ENCODE results near the gene CORO6.

Gene CORO6

DNA sequence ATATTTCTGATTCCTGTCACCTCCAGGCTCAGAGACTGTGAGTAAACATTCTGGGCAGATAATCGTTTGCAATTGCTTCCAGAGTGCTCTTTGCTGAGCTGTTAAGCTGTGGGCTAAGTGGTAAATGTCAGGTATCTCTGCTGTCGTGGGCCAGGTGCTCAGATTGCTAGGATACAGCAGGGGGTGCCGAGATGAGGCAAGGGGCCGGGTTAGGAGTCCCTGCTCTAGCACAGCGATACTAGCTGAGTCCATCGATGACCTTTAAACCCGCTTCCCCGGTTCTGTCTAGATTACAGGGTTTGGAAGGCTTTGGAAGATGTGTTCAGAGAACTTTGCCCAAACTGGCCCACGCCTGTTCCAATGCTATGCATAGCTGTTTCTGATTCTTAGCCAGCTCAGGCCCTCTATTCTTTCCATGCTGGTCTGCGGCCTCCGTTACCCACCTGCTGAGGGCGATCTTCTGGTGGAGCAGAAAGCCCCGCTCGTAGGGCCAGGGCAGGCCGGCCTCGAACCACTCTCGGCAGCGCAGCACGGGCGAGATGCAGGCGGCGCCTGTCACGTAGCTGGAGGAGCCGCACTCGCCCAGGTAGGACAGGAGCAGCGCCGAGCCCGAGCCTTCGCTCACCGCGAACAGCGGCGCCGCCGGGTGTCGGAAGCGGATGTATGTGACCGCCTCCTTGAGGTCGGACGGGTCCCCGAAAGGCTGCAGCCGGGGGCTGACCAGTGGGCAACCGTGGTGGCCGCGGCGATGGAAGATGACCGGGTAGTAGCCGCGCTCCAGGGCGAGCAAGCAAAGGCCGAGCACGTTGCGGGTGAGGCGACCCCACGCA is 56.9 kb downstream of the CORO6 start:
- TF ChIP-seq ZNF274 (IDR thresholded peaks at IDR 0.05; ENCODE audit: low read depth, low read length) (no peak), YY1 (IDR thresholded peaks at IDR 0.05; ENCODE audit: insufficient read depth, insufficient read length) (no peak), SUZ12 (IDR thresholded peaks at IDR 0.05; ENCODE audit: extremely low read depth, insufficient read depth, insufficient read length) (no peak)
- peaks cover 3% of the 10 kb centered on the region for H3K4me1 ChIP-seq (ENCODE audit: insufficient read depth, insufficient read length)
- no peaks in the 10 kb centered on the region for H3K36me3 ChIP-seq (ENCODE audit: insufficient read depth, insufficient read length, low read length)
- H3K4me3 ChIP-seq (ENCODE audit: insufficient read length, low read depth) = peak overlapping the region; percentile 53
- DNase-seq (ENCODE audit: low read depth, low spot score) = no peak
- peaks cover 21% of the 10 kb centered on the region for H3K27me3 ChIP-seq (ENCODE audit: insufficient read depth, insufficient read length)
- no peaks in the 10 kb centered on the region for H3K9me3 ChIP-seq (ENCODE audit: insufficient read depth, low read length)
- H3K9ac ChIP-seq (ENCODE audit: insufficient read length, low read depth) = peak overlapping the region; percentile 74

All from NT2/D1 (cell line).